HG03565 (cell line): ENCODE measurements around the gene LRP3.
A peak's percentile ranks its signal among the peaks of the same experiment; 100 is the strongest.
"Not testable (repeated sequence)": the region's sequence is repeated elsewhere in the genome, so short reads cannot be mapped to it uniquely, and the experiment has no call there.

ENCODE experiments used
- ATAC-seq: cut with Tn5 transposase; IDR thresholded peaks from one replicate; pipeline ENCODE4 v1.9.1; 2021; ENCODE audit warnings: mild to moderate bottlenecking, moderate library complexity; ENCODE audit not compliant: unreplicated experiment

LRP3 gene

DNA sequence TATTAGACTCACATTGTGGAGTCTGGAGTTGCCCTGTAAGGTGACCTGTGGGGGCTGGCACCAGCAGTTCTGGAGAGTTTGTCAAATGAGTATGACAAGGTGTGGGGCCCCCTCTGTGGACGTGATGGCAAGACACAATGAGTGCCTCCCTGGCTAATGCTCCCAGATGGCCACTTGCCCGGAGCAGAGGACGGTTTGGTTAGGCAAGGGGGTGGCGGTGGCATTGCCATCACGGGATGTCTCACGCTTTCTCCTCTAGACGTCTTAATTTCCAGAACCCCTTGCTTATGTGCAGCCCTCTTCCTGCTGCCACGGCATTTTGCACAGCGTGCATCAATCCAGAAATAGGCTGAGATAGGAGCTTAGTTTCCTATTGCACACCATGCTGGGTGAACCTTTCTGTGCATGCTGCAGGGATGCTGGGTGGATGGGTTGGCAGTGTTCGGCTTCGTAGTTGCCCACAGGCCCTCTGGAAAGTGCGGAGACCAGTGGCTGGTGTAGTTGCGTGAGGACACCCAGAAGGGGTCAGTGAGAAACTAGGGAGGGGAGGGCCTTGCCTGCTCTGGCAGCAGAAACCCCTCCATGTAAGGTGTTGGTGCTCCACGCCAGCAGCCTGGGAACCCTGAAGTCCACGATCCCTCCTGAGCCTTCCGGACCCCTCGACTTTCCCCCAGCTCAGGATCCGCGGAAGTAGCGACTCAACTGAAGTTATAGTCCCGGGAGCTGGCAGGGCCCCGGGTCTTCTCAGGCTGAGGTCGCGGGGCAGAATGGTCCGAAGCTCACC lies 18.1 kb upstream of the LRP3 start:
- peak; percentile 1 for ATAC-seq

DNA sequence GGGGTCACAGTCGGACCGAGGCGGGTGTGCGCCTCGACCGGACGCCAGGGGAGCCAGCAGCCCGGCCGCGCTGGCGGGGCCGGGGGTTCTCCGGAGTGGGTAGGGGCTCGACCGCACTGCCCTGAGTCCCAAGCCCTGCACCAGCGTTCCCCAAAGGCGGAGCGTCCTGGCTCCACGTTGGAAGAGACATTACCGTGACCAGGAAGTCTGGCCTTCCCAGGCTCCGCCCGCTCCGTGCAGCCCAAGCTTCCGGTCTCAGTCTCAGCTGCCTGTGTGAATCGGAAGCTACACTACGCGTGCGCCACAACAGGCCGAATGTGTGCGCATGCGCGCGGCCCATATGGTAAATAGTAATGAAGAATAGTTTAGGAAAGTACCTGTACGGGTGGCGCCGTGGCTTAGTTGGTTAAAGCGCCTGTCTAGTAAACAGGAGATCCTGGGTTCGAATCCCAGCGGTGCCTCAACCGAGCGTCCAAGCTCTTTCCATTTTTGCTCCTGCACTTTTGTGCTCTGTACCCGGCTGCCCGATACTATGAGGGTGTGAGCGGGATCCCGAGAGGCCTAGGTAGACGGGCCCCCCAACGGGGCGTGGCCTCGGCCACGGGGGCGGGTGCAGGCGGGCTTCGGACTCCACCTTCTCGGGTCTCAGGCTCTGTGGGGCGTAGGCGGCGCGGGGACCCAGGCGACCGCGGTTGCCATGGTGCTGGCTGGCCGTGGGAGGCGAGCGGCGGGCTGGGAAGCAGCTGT lies 17.3 kb upstream of the LRP3 start:
- ATAC-seq: peak; percentile 68

DNA sequence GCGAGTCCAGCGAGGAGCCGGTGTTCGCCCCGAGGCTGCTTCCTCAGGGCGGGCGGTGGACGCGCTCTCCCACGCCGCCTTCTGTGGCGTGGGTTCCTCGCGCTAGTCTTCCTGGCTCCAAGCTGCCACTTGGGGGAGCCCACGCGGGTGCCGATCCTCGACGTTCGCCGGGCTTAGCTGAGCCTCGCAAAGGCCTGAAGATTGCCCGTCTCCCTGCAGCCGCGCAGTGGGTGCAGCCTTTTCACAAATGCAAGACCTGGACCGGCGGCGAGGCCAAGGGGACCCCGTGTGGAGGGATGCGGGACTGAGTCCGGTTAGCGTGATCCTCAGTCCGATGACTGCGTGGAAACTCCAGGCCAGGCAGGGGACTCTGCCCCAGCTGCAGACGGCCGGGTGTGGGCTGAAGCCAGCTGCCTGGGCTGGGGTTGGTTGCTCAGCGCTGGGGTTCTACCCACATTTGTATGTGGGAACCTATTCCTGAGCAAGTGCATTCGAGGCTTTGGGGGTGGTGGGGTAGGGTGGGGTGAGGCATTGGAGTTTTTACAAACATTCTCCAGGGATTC lies 16.6 kb upstream of the LRP3 start:
- ATAC-seq: no peak

DNA sequence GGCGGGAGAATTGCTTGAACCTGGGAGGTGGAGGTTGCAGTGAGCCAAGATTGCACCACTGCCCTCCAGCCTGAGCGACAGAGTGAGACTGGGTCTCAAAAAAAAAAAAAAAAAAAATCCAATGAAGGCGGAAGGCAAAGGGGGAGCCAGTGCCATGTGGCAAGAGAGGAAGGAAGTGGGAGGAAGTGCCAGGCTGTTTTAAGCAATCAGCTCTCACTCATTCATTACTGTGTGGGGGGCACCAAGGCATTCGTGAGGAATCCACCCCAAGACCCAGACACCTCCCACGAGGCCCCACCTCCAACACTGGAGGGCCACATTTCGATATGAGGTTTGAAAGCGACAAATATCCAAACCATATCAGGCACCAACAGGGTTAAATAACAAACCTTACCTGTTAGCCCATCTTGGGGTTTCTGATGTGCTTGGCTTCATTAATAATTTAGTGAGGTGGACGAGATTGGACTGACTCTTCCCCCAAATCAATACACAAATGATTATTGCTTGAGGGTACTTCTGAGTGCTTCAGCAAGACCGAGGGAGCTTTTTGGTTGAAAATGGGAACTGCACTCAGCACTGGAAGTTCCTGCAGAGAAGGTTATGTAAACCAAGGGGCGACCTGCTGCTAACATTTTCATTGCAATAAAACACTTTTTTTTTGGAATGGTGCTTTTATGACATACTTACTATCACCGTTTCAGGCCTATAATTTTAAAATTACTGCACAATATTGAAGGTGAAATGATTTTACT lies 7.5 kb upstream of the LRP3 start:
- no peak for ATAC-seq

DNA sequence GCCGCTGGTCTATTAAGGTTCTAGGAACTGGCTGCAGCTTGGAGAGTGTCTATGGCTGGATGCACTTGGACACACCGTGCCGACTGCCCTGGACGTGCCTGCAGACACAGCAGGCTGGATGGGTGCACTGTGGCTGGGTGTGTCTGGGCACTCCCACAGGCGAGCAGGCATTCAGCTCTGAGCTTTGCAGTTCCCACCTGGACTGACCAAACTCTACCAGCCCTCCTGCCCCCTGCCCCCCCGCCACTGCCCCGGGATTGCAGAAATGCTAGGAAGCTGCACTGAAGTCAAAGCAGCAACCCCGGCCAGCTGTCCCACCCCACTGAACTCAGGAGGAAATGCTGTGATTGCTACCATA lies 7.0 kb upstream of the LRP3 start:
- ATAC-seq: no peak

DNA sequence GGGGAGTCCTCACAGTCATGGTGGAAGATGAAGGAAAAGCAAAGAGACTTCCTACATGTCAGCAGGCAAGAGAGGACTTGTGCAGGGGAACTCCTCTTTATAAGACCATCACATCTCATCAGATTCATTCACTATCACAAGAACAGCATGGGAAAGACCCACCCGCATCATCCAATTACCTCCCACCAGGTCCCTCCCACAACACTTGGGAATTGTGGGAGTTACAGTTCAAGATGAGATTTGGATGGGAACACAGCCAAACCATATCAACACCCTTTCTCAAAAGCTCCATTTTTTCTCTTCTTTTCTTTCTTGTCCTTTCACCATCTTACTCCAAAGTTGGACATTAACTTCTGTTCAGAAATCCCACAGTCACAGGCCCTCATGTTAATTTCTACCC lies 4.7 kb upstream of the LRP3 start:
- ATAC-seq: no peak

DNA sequence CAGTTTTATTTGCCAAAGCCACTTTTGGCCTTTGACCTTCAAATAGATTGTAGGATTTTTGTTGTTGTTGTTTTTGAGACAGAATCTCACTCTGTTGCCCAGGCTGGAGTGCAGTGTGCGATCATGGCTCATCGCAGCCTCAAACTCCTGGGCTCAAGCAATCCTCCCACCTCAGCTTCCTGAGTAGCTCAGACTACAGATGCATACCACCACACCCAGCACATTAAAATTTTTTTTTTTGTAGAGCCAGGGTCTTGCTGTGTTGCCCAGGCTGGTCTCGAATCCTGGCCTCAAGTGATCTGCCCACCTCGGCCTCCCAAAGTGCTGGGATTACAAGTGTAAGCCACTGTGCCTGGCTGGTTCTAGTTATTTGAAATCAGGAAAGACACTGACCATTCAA lies 3.0 kb upstream of the LRP3 start:
- ATAC-seq: not testable (repeated sequence)

DNA sequence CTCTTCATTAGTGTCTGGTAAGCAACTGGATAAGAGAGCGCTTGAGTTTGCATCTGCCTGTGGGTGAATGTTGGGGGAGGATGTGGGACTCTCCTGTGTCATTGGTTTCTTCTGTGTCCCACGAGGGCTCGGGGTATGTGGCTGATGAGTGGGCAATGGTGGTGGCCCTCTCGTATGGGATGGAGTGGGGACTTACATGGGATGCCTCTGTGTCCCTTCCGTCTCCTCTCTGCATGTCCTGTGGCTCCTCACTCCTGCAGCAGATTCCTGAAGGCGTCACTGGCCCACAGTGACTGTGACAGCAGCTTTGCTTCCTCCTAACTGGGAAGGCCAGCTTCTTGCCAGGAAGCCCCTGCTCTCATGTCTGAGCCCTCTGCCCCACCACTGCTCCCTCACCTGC lies 2.6 kb upstream of the LRP3 start:
- no peak for ATAC-seq

DNA sequence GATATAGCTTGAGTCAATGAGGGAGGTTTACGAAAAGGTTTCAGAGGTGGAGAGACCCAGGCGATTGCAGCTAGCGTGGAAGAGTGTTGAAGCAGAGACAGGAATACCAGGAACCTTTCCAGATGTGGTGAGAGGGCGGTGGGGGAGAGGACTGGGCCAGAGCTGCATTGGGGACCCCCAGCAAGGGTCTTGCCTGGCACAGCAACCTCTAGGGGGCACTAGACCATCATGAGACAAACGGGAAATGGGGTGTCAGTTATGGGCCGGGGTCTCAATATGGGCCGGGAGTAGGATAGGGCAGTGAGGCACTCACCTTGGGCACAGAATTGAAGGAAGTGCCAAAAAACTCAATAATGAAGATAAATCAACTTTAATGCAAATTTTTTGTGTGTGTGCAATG lies 2.1 kb upstream of the LRP3 start:
- ATAC-seq: no peak

DNA sequence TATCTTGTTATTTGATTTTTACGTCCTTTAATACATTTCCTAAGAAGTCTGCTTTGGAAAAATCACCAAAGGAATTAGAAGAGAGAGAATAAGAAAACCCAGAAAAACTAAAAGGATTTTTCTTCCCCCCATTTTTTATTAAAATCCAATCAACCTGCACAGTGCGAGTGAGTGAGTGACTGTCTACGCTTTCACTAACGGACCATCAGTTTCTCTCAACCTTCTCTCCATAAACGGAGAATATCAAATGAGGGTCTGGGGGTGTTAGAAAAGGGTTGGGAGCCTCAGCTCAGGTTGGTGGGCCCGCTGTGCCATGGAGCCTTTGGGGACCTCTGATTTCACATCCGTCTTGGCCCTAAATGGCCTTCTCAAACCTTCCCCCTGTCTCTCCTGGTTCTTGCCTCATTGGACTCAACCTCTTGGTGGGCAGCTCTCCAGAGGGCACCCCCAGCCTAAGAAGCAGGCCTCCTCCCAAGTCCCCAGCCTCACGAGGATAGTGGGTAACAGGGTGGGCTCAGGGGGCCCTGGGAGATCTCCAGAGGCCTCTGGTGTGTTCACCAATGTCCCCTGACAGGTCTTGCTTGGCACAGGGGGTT lies 763 bp upstream of the LRP3 start:
- no peak for ATAC-seq

DNA sequence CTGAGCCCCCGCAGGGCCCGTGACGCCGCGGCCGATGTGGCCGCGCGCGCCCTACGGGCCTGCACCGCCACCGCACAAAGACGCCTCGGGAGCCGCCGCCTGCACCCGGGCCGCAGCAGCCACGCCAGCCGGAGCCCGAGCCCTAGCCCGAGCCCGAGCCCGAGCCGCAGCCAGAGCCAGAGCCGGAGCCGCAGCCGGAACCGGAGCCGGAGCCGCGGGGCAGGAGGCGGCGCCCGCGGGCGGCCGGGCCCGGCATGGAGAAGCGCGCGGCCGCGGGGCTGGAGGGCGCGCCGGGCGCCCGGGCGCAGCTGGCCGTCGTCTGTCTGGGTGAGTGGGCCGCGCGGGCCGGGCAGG lies 379 bp downstream of the LRP3 start:
- no peak for ATAC-seq

DNA sequence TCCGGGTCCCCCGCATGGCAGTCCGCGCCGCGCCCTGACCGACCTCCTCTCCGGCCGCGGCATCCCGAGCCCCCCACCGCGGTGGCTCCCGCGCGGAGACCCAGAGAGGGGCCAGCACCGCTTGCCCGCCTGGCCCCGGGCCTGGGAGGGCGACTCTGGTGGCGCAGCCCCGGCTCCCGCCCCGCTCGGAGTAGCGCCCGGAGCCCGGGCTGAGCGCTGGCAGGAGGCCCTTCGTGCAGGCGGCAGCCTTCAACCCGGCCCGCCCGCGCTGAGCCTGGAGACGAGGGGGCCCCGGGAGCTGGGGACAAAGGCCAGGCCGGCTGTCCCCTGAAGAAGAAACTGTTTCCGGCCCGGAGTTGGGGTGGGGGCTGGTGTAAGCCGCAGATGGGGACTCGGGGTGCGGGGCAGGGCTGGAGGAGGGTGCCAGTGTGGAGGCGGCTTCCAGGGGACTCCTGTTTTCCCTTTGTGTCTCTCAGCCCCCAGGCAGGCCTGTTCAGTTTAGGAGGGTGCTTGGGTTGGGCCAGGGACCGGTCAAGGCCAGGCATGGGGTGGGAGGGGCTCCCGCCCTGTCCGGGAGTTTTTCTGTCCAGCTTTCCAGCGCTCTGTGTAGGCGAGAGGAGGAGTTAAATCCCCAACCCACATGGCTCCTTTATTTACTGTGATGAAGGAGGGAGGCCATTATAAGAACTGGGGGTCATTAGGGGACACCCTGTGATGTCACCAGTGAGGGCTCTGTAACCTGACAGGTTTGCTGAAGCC lies 935 bp downstream of the LRP3 start:
- ATAC-seq: no peak

DNA sequence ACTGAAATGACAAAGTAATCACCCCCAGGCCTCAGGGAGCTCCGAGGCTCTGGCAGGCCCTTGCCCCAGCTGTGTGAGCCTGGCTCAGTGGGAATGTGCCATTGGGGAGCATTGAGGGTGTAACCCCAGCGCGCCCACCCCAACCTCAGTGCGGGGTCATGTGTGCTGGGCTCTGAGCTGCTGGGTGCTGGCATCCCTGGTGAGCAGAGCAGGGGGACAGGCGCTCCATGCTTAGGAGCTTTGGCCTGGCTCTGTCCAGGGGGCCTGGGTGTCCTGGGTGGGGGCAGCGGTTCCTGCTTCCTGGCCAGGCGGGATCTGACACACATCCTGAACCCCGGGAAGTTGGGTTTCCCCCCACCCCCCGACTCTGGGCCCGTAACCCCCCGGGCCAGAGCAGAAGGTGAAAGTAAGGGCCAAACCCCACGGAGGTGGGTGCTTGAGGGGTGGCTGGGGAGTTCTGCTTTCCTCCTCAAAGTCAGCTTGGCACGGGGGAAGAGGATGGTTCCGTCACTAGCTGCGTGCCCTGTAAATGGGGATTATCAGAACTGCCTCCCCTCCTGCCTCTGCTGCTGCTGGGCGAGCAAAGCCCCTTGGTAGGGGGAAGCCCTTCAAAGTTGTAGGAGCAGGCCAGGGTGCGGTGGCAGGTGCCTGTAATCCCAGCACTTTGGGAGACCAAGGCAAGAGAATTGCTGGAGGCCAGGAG lies 1.7 kb downstream of the LRP3 start:
- no peak for ATAC-seq

DNA sequence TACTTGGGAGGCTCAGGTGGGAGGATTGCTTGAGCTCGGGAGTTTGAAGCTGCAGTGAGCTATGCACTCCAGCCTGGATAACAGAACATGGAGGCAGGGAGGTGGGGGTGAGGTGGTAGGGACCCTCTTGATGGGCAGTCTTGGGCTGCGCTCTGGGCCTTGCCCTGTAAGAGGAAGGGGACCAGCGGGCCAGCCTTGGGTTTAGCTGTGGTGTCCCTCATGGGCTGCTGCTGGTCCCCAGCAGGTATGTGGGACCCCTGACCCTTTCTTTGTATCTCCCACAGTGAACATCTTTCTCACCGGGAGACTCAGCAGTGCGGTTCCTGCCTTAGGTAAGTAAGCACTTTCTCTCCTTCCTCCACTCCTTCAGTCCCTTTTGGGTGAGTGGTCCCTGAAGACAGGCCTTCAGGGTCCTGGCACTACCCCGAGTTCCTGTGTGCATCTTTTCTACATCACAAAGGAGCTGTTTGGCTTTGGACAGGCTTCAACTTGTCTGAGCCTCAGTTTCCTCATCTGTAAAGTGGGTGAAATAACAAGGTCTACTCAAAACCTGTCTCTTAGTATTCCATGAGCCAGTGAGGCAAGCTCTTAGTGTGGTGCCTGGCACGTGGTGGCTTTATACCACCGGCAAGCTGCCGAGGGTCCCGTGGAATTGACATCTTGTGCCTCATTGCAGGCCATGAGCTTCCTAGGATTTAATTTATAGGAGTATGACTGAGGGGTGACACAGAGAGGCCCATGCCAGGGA lies 2.5 kb downstream of the LRP3 start:
- ATAC-seq: no peak

DNA sequence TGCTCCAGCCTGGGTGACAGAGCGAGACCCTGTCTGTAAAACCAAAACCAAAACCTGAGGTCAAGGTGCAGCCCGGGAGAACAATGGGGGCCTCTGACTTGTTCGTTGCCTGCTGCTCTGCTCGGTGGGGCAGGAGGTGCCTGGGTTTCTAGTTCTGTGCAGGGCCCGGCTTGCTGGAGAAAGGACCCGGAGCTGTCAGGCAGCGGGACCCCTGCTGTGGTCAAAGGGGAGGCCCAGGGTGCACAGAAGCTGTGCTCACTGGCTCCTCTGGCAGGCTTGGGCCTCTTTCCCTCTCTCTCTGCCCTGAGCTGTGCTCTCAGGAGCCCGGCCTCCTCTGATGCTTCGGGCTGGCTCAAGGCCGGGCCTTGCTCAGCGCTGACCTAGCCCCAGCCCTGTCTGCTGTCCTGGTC lies 3.5 kb downstream of the LRP3 start:
- no peak for ATAC-seq

DNA sequence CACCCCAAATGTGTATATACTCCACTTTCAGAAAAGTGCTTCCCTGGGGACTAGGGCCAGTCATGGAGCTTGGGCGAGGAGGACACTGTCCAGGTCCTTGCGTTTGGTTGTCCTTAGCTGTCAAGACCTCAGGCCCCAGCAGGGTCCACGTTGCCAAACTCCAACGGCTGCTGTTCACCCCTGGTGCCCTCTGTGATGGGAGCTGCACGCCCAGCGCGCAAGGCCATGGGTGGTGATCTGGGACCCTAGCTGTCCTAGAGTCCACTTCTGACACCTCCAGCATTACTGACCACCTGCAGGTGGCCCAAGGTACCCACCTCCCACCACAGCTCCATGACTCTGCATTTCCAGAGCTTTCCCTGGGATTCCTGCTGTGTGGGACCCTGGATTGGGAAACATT lies 4.0 kb downstream of the LRP3 start:
- no peak for ATAC-seq

DNA sequence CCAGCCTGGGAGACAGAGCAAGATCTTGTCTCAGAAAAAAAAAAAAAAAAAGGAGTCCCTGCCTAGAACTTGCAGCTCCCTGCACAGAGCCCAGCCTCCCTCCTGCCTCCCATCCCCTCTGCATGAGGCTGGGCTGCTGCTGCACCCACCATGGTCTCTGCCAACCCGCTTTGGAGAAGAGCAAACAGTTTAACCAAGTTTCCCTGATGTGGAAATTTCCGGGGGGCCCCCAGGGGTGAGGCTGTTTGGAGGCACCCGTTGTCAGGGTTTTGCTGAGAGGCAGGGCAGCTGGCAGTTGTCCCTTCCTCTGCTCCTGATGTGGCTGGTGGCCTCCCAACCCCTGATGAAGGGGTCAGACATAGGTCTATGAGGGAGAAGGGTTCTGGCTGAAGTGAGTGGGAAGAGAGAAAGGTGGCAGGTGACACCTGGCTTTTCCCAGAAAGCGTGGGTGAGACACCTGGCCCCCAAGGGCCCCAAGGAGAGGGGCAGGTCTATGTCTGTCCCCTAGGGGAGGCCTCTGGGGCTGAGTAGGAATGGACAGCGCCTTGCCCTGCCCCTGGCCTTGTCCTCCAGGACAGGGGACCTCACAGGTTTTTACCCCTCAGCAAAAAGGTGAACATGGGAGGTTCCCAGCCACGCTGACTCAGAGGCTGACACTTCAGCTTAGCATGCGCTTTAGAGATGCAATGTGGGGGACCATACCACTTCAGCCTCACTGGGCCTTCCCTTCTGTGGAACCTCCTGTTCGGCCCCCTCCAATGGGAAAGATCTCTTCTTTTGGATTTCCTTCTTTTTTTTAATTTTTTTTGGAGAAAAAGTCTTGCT lies 5.5 kb downstream of the LRP3 start:
- no peak for ATAC-seq

DNA sequence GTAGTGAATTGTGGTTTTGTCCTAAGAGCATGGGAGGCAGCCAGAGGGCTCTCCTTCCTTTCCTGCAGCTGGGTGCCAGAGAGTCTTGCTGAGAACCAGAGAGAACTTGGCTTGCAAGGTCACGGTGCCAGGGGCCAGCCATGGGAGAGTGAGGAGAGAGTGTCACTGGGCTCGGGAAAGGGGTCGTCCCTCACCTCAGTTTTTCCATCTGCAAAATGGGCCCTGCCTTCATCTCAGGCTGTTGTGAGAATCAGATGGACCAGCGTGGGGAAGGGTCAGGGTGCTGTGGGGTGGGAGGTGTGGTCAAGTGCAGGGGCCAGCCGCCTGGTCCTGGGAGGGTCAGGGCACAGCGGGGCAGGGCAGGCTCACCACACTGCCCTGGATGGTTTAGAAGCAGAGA lies 7.3 kb downstream of the LRP3 start:
- no peak for ATAC-seq
